ENCODE data around the gene MARS1.
"Not testable (repeated sequence)": the region's sequence is repeated elsewhere in the genome, so short reads cannot be mapped to it uniquely, and the experiment has no call there.

The MARS1 gene

DNA sequence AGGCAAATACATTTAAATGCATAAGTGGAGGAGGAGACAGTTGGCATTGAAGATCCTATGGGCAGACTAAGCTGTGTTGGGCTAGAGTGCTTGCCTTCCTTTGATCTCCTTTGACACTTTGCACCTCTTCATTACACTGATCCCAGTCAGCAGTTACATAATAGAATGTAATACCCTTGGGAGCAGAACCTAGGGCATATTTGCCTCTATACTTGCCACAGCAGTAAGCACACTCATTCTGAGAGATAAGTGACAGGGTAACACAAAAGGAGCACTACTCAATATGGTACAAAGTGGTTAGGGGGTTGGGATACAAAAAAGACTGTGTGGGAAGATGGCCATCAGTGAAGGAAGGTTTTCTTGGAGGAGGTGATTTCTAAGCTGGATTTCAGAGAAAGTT, 9.0 kb downstream of the MARS1 start:
- DNase-seq = no peak

DNA sequence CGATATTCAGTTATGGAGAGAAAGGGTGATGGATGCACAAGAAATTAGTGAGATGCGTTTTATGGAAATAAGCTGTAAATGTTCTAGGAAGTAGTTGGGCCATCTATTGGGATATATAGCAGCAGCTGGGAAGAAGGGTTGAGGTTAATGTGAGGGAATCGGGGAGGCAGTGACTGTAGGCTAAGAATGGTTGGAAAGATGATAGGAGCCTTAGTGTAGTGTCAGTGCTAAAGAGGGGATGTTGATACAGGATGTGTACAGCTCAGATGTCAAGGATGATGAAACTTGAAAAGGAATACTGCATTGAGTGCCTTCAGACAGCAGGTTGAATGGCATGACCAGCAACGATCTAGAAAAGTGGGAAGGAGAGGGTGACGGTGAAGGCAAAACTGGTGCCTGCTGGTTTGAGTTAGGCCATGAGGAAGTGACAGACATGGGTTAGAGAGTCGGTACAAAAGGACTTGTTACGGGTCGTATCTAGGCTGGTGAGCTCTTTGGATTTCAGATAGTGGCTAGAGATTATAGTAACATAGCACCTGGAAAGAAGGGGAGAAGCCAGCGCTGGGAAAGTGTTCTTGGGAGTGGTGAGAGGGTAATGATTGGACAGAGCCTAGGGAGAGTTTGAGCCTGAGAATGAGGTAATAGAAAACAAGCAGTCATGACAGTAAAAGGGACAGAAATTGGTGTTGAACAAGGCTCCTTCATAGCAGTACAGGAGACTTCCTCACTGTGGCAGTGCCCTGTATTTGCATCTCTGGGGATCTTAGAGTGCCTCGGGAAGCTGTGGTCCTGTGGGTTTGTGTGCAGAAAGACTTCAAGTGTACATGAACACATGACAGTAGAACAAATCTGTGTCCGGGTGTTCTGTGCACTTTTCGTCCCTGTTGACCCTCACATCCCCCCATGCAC, 9.6 kb downstream of the MARS1 start:
- no peak for DNase-seq

DNA sequence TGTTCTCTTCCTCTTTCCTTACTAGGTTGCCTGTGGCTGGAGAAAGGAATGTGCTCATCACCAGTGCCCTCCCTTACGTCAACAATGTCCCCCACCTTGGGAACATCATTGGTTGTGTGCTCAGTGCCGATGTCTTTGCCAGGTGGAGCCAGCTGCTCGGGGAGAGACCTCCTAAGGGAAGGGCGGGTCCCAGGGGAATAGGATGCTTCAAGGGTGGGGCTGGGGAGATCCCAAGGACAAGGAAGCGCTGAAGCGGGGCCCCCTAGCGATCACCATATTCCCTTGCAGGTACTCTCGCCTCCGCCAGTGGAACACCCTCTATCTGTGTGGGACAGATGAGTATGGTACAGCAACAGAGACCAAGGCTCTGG, 10.2 kb downstream of the MARS1 start:
- DNase-seq = no peak

DNA sequence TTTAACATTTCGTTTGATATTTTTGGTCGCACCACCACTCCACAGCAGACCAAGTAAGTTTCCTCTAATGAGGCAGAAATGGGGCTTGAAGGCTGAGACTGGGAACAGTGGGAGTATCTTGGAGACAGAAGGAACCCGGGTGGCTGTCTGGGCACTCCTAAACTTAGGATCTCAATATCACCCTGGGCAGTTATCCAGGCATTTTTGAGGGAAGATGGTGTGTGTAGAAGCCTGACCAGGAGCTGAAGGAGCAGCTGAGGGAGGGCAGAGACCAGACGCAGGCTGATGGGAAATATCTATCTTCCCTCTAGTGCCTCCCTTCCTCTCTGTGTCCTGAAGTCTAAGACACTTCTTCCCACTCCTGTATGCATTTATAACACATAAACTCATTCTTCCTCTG, 10.7 kb downstream of the MARS1 start:
- DNase-seq = no peak

GRCh38 chr12:57500213-57500612, 12.3 kb downstream of the MARS1 start:
- no peak for DNase-seq

DNA sequence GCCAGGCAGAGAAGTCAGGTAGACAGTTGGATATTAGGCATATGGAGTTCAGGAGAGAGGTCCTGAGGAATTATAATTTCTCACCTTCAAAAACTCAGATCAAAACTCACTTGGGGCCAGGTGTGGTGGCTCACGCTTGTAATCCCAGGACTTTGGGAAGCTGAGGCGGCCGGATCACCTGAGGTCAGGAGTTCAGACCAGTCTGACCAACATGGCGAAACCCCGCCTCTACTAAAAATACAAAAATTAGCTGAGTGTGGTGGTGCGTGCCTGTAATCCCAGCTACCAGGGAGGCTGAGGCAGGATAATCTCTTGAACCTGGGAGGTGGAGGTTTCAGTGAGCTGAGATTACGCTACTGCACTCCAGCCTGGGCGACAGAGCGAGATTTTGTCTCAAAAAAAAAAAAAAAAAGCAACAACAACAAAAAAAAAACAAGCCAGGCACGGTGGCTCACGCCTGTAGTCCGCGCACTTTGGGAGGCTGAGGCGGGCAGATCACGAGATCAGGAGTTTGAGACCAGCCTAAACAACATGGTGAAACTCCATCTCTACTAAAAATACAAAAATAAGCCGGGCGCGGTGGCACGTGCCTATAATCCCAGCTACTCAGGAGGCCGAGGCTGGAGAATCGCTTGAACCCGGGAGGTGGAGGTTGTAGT, 14.6 kb downstream of the MARS1 start:
- not testable (repeated sequence) for DNase-seq

- not testable (repeated sequence) for DNase-seq
Measured at GRCh38 chr12:57506541-57506940, 18.7 kb downstream of the MARS1 start.

DNA sequence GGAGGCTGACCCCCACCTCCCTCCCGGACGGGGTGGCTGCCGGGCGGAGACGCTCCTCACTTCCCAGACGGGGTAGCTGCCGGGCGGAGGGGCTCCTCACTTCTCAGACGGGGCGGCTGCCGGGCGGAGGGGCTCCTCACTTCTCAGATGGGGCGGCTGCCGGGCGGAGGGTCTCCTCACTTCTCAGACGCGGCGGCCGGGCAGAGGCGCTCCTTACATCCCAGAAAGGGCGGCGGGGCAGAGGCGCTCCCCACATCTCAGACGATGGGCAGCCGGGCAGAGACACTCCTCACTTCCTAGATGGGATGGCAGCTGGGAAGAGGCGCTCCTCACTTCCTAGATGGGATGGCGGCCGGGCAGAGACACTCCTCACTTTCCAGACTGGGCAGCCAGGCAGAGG, 19.9 kb downstream of the MARS1 start:
- not testable (repeated sequence) for DNase-seq

DNA sequence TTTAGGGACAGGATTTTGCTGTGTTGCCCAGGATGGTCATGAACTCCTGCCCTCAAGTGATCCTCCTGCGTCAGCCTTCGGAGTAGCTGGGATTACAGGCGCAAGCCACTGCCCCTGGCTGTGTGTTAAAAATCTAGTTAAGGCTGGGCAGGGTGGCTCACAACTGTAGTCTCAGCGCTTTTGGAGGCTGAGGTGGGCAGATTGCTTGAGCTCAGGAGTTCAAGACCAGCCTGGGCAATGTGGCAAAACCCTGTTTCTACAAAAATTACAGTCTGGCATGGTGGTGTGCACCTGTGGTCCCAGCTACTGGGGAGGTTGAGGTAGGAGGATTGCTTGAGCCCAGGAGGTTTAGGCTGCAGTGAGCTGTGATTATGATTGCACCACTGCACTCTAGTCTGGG, 23.3 kb downstream of the MARS1 start:
- no peak for DNase-seq

DNA sequence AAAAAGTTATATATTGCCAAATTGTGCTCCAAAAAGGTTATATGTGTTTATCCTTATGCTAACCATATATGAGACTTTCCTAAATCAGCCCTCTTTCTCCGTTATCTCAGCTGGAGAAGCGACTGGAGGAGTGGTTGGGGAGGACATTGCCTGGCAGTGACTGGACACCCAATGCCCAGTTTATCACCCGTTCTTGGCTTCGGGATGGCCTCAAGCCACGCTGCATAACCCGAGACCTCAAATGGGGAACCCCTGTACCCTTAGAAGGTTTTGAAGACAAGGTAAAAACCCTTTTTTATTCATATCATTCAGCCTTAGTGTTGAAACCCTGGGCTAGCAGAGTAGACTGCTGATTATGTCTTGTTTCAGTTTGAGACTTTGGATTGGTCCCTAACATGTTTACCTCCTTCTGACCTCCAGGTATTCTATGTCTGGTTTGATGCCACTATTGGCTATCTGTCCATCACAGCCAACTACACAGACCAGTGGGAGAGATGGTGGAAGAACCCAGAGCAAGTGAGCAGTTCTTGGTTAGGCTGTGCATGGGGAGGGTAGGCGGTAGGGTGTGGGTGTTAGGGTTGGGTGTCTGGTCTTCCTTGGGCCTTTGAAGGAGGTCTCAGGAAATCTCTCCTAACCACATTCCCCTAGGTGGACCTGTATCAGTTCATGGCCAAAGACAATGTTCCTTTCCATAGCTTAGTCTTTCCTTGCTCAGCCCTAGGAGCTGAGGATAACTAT, 23.9 kb downstream of the MARS1 start:
- no peak for DNase-seq

DNA sequence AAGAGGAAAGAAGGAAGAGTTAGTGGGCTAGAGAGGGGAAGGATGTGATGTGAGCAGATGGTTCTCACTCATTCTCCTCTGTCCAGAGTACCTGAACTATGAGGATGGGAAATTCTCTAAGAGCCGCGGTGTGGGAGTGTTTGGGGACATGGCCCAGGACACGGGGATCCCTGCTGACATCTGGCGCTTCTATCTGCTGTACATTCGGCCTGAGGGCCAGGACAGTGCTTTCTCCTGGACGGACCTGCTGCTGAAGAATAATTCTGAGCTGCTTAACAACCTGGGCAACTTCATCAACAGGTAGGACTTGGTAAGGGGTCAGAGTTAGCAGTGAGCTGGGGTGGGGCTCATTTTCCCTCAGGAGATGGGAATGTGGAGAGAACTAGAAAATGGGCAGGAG, 24.8 kb downstream of the MARS1 start:
- no peak for DNase-seq

DNA sequence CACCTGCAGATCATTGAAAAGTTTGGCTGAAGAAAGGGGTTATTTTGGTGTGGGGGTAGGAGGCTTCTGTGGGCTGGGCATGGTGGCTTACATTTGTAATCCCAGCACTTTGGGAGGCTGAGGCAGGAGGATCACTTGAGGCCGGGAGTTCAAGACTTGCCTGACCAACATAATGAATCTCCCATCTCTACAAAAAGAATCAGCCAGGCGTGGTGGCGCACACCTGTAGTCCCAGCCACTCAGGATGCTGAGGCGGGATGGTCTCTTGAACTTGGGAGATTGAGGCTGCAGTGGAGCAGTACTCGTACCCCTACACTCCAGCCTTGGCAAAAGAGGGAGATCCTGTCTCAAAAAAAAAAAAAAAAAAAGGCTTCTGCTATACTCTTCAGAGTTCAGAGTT, 25.4 kb downstream of the MARS1 start:
- no peak for DNase-seq

- not testable (repeated sequence) for DNase-seq
Measured at GRCh38 chr12:57513677-57514076, 25.8 kb downstream of the MARS1 start.

DNA sequence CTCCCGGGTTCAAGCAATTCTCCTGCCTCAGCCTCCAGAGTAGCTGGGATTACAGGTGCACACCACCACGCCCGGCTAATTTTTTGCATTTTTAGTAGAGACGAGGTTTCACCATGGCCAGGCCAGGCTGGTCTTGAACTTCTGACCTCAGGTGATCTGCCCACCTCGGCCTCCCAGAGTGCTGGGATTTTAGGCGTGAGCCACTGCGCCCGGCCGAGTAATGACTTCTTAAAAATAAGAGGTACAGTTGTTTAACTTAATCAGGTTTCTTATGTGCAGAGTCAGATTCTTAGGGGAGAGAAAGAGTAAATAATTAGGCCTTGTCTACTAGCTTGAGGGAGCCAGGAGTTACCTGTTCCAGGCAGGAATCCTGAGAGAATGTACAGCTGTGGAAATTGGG, 26.4 kb downstream of the MARS1 start:
- not testable (repeated sequence) for DNase-seq

- no peak for DNase-seq
Measured at GRCh38 chr12:57514720-57515407, 27.0 kb downstream of the MARS1 start.

GRCh38 chr12:57515408-57515933, 27.6 kb downstream of the MARS1 start:
- no peak for DNase-seq

GRCh38 chr12:57515934-57516541, 28.2 kb downstream of the MARS1 start:
- no peak for DNase-seq

GRCh38 chr12:57516617-57517153, 28.8 kb downstream of the MARS1 start:
- no peak for DNase-seq

DNA sequence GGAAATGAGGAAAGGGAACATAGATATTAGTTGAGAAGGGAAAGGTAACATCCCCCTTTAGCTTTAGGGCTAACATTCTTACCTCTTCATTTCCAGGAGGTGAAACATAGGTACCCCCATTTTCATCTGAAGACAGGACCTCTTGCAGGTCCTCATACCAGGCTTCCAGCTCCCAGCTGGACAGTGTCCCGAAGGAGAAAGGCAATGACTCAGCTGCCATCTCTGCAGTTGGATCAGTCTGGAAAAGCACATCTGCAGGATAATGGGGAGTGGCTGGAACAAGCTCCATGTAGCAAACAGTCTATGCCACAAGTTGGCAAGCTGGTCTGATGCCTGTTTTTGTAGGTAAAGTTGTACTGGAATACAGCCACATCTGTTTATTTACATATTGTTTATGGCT, 29.3 kb downstream of the MARS1 start:
- no peak for DNase-seq

- DNase-seq = not testable (repeated sequence)
Measured at GRCh38 chr12:57517718-57518117, 29.9 kb downstream of the MARS1 start.

GRCh38 chr12:57518176-57518919, 30.5 kb downstream of the MARS1 start:
- no peak for DNase-seq
